ENCODE results near the gene RBBP4.
A peak's percentile ranks its signal among the peaks of the same experiment; 100 is the strongest.
"Not testable (repeated sequence)": the region's sequence is repeated elsewhere in the genome, so short reads cannot be mapped to it uniquely, and the experiment has no call there.

RBBP4 gene

DNA sequence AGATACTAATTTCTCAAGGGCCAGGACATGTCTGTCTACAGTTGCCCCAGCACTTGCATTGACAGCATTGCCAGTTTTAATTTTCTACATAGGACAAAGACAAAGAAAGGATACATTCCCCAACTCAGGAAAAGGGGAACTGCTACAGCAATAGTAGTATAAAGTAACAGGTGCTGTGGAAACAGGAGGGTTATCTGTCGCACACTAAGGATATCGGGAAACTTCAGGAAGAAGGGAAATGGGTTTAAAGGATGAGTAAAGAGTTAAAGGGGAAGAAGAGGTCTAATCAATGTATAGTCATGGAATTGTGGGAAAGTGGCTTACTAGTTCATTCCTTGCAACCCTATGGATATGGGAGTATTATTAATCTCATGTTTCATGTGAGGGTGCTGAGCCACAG is 35.4 kb downstream of the RBBP4 start:
- peaks cover 14 to 20% of the 10 kb centered on the region in 2 donors for H3K36me3 ChIP-seq (ENCODE audit: control insufficient read depth in 2 of 2, insufficient read depth in 2 of 2, low read length in 2 of 2)
- no peaks in the 10 kb centered on the region for H3K9me3 ChIP-seq (ENCODE audit: control insufficient read depth in 2 of 2, low read length in 2 of 2)
- H3K4me1 ChIP-seq (ENCODE audit: control insufficient read depth in 2 of 2, insufficient read depth in 2 of 2, low read length in 2 of 2): peaks cover 4 to 16% of the 10 kb centered on the region in 2 donors
- H3K4me3 ChIP-seq (ENCODE audit: low read length in 2 of 2): no peak overlapping the region
- no peak overlapping the region for H3K27ac ChIP-seq (ENCODE audit: low read depth in 2 of 2, low read length in 2 of 2)
- H3K9ac ChIP-seq (ENCODE audit: low read depth in 1 of 2, low read length in 2 of 2): no peak overlapping the region
- no peaks in the 10 kb centered on the region for H3K27me3 ChIP-seq (ENCODE audit: control insufficient read depth in 2 of 2, insufficient read depth in 2 of 2, low read length in 2 of 2)

DNA sequence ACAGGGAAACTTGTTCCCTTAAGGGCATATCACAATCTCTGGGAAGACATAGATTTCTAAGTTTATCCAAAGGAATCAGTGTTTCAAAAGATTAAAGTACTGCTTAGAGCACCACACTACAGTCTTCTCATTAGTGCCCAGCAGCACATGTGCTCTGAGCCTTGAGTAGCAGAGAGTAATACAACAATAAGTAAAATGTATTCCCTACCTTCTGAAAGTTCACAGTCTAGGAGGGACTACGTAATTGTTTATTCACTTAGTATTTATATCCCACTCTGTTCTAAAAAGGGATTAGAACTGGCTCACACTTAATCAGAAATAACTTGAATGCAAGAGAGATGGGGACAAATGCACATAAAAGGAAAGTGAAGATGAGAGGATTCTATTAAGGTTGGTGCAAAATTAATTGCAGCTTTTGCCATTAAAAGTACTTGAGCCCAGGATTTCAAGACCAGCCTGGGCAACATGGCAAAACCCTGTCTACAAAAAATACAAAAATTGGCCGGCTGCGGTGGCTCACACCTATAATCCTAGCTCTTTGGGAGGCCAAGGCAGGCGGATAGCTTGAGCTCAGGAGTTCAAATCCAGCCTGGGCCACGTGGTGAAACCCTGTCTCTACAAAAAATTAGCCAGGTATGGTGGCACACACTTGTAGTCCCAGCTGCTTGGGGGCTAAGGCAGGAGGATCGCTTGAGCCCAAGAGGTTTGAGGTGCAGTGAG is 42.6 kb downstream of the RBBP4 start:
- no peak overlapping the region for H3K27ac ChIP-seq (ENCODE audit: low read depth in 2 of 2, low read length in 2 of 2)
- no peak overlapping the region for H3K9ac ChIP-seq (ENCODE audit: low read depth in 1 of 2, low read length in 2 of 2)
- H3K4me1 ChIP-seq (ENCODE audit: control insufficient read depth in 2 of 2, insufficient read depth in 2 of 2, low read length in 2 of 2): no peaks in the 10 kb centered on the region
- no peak overlapping the region for H3K4me3 ChIP-seq (ENCODE audit: low read length in 2 of 2)
- peaks cover 0 to 3% of the 10 kb centered on the region in 2 donors for H3K36me3 ChIP-seq (ENCODE audit: control insufficient read depth in 2 of 2, insufficient read depth in 2 of 2, low read length in 2 of 2)
- H3K9me3 ChIP-seq (ENCODE audit: control insufficient read depth in 2 of 2, low read length in 2 of 2): no peaks in the 10 kb centered on the region
- no peaks in the 10 kb centered on the region for H3K27me3 ChIP-seq (ENCODE audit: control insufficient read depth in 2 of 2, insufficient read depth in 2 of 2, low read length in 2 of 2)

DNA sequence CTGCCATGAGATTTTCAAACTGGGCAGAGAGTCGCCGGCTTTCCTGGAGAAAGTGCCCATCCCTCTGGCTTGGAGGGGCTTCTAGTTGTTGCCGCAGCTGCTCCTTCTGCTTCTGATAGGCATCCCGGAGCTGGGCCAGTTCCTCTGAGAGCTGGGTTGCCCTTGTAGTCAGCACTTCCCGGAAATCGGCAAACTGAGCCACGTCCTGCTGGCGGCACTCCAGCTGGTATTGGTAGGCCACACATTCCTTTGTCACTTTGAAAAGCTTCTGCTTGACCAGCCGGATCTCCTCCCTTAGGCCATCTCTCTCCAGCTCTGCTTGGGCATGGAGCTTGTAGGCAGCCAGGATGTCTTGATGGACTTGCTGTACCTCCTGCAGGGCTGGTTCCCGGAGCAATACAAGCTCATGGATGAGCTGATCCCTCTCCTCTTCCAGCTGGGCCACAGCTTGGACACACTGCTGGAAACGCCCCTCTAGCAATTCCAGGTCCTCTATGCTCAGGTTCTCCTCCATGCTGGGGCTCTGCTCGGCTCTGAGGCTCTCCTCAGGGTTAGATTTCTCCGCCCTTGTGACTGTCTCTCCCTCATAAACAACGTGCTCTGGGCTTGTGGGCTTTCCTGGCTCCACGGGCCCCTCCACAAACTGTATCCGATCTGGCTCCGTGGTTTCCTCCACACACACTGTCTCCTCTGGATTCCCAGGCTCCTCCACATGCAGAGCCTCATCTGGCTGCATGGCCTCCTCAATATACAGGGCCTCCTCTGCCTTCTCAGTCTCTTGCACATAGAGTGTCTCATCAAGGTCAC is 44.3 kb downstream of the RBBP4 start:
- Histone ChIP-seq H3K27ac (ENCODE audit: low read depth in 2 of 2, low read length in 2 of 2) (no peak overlapping the region), H3K4me1 (ENCODE audit: control insufficient read depth in 2 of 2, insufficient read depth in 2 of 2, low read length in 2 of 2) (no peaks in the 10 kb centered on the region), H3K36me3 (ENCODE audit: control insufficient read depth in 2 of 2, insufficient read depth in 2 of 2, low read length in 2 of 2) (peaks cover 0 to 3% of the 10 kb centered on the region in 2 donors), H3K27me3 (ENCODE audit: control insufficient read depth in 2 of 2, insufficient read depth in 2 of 2, low read length in 2 of 2) (no peaks in the 10 kb centered on the region), H3K4me3 (ENCODE audit: low read length in 2 of 2) (no peak overlapping the region), H3K9ac (ENCODE audit: low read depth in 1 of 2, low read length in 2 of 2) (no peak overlapping the region), H3K9me3 (ENCODE audit: control insufficient read depth in 2 of 2, low read length in 2 of 2) (no peaks in the 10 kb centered on the region)

DNA sequence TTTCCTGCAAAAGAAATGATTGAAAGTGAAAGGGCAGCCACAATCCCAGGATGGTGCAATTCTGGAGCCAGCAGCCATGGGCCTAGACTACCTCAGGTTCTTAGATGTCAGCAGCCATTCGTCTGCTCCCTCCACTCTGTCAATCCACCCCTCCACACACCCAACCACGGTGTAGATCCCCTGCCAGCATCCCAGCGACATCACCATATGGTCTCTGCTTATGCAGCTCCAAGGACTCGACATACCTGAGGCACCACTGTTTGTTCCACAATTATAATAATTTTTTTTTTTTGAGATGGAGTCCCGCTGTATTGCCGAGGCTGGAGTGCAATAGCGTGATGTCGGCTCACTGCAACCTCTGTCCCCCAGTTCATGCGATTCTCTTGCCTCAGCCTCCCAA is 45.0 kb downstream of the RBBP4 start:
- Histone ChIP-seq H3K4me1 (ENCODE audit: control insufficient read depth in 2 of 2, insufficient read depth in 2 of 2, low read length in 2 of 2) (peaks cover under 1 to 2% of the 10 kb centered on the region in 2 donors), H3K9me3 (ENCODE audit: control insufficient read depth in 2 of 2, low read length in 2 of 2) (no peaks in the 10 kb centered on the region), H3K9ac (ENCODE audit: low read depth in 1 of 2, low read length in 2 of 2) (no peak overlapping the region), H3K36me3 (ENCODE audit: control insufficient read depth in 2 of 2, insufficient read depth in 2 of 2, low read length in 2 of 2) (peaks cover 0 to 3% of the 10 kb centered on the region in 2 donors), H3K27me3 (ENCODE audit: control insufficient read depth in 2 of 2, insufficient read depth in 2 of 2, low read length in 2 of 2) (no peaks in the 10 kb centered on the region), H3K4me3 (ENCODE audit: low read length in 2 of 2) (no peak overlapping the region), H3K27ac (ENCODE audit: low read depth in 2 of 2, low read length in 2 of 2) (no peak overlapping the region)

DNA sequence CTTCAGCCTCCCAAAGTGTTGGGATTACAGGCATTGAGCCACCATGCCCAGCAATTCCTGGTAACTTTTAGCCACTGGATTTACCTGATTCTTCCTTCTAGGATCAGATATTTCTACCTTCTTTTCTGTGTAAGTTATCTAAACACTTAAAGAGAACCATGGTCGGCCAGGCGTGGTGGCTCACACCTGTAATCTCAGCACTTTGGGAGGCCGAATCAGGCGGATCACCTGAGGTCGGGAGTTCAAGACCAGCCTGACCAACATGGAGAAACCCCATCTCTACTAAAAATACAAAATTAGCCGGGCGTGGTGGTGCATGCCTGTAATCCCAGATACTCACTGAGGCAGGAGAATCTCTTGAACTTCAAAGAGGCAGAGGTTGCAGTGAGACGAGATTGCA is 46.0 kb downstream of the RBBP4 start:
- not testable (repeated sequence) for H3K27ac ChIP-seq (ENCODE audit: low read depth in 2 of 2, low read length in 2 of 2); H3K4me3 ChIP-seq (ENCODE audit: low read length in 2 of 2)
- H3K4me1 ChIP-seq (ENCODE audit: control insufficient read depth in 2 of 2, insufficient read depth in 2 of 2, low read length in 2 of 2): peaks cover 10 to 11% of the 10 kb centered on the region in 2 donors

DNA sequence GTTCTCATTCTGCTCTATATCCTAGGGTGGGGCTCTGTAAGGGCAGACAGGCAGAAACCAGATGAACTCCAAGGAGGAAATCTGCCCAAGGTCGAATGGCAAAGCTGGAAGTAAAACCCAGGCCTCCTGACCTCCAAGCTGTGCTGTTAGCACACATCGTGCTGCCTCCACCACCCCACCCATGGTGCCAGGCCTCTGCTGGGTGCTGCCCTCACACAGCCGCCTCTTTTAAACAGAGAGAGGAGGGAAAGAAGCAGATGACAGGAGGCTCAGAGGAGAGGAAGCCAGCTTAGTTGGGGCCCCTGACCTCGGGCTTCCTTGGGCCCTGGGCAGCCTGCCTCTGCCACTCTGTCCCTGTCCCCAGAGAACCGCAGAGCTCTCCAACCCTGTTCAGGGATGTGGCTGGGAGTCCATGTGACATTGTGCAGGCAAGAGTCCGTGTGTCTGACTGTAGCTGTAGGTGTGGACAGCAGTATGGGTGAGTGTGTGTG is 50.5 kb downstream of the RBBP4 start:
- Histone ChIP-seq H3K27ac (ENCODE audit: low read depth in 2 of 2, low read length in 2 of 2) (peak overlapping the region; percentile 77 to 80), H3K9ac (ENCODE audit: low read depth in 1 of 2, low read length in 2 of 2) (peak overlapping the region; percentile 47 to 83), H3K4me1 (ENCODE audit: control insufficient read depth in 2 of 2, insufficient read depth in 2 of 2, low read length in 2 of 2) (peaks cover 21% of the 10 kb centered on the region in 2 donors), H3K27me3 (ENCODE audit: control insufficient read depth in 2 of 2, insufficient read depth in 2 of 2, low read length in 2 of 2) (no peaks in the 10 kb centered on the region), H3K4me3 (ENCODE audit: low read length in 2 of 2) (peak overlapping the region; percentile 72 to 75), H3K36me3 (ENCODE audit: control insufficient read depth in 2 of 2, insufficient read depth in 2 of 2, low read length in 2 of 2) (no peaks in the 10 kb centered on the region), H3K9me3 (ENCODE audit: control insufficient read depth in 2 of 2, low read length in 2 of 2) (no peaks in the 10 kb centered on the region)

More for the DNA sequence above, 46.0 kb downstream of the RBBP4 start:
- H3K36me3 ChIP-seq (ENCODE audit: control insufficient read depth in 2 of 2, insufficient read depth in 2 of 2, low read length in 2 of 2); H3K27me3 ChIP-seq (ENCODE audit: control insufficient read depth in 2 of 2, insufficient read depth in 2 of 2, low read length in 2 of 2); H3K9me3 ChIP-seq (ENCODE audit: control insufficient read depth in 2 of 2, low read length in 2 of 2); H3K9ac ChIP-seq (ENCODE audit: low read depth in 1 of 2, low read length in 2 of 2): not testable (repeated sequence)

DNA sequence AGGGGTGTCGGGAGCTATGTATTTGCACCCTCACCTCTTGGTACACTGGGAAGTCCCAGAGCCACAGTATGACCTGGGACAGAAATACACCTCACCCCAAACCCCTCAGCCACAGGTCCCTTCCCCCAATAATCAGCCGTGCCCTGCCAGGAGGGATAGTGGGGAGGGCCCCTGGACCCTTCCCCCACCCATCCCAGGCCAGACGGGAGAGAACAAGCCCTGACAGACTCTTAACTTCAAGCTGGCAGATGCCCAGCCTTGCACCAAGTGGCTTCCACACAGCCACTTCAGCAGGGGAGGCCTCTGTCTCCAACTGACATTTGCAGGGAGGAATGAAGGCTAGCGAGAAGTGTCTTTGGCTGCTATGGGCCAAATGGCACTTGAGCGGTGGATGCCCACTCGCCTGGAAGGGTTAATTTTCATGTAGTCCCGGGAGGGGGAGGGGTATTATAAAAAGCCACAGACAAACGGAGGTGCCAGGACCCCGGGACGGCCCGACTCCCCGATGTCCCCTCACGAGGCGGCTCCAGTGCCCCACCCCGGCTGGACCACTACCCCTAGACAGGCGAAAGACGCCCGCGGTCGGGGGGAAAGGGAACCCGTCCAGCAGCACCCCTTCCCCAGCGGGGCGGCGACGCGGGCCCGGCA is 51.1 kb downstream of the RBBP4 start:
- Histone ChIP-seq H3K4me1 (ENCODE audit: control insufficient read depth in 2 of 2, insufficient read depth in 2 of 2, low read length in 2 of 2) (peaks cover 21% of the 10 kb centered on the region in 2 donors), H3K9me3 (ENCODE audit: control insufficient read depth in 2 of 2, low read length in 2 of 2) (no peaks in the 10 kb centered on the region), H3K36me3 (ENCODE audit: control insufficient read depth in 2 of 2, insufficient read depth in 2 of 2, low read length in 2 of 2) (no peaks in the 10 kb centered on the region), H3K4me3 (ENCODE audit: low read length in 2 of 2) (peak overlapping the region; percentile 72 to 75), H3K27ac (ENCODE audit: low read depth in 2 of 2, low read length in 2 of 2) (peak overlapping the region; percentile 77 to 80), H3K9ac (ENCODE audit: low read depth in 1 of 2, low read length in 2 of 2) (peak overlapping the region; percentile 56 to 83), H3K27me3 (ENCODE audit: control insufficient read depth in 2 of 2, insufficient read depth in 2 of 2, low read length in 2 of 2) (no peaks in the 10 kb centered on the region)

DNA sequence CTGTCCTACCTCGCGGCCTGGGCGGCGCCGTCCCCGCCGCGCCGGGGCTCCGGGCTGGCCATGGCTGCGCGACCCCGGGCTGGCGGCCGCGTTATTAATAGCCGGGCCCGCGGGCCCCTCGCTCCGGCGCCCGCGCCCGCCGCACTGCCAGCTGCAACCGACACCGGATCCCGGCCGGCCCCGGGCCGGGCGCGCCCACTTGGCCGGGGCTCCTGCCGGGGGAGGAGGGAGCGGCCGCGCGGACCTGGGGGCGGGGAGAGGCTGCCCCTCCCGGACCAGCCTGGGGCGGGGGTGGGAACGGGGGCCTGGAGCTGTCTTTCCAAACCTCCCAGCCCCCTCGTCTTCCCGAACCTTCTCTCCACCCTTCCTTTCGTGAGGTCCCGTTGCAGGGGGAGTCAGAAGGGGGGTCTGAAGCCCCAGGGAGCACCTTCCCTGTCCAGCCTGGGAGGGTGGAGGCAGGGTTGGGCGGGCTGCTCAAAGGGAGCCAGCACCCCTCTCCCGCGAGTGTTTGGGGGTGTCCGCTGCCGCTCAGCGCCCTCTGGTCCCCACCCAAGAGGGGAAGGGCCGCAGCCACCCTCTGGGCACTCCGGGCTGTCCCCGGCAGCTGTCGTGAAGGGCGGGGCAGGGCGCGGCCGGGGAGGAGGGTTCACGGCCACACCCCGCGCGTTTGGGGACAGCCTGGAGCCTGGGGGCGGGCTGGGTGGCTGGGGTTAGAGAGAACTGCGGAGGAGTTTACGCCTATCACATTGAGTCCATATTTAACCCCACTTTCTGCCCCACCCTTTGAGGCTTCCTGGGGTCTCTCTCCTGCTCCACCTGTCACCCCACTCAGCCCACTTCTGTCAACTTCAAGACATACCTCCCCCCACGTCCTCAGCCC is 51.8 kb downstream of the RBBP4 start, which contains the start of gene SYNC:
TSS of gene SYNC (minus strand) at position 172 of the 880 bp plus-strand sequence. CDS start at position 62, 110 bp downstream.
- Histone ChIP-seq H3K27me3 (ENCODE audit: control insufficient read depth in 2 of 2, insufficient read depth in 2 of 2, low read length in 2 of 2) (no peaks in the 10 kb centered on the region), H3K27ac (ENCODE audit: low read depth in 2 of 2, low read length in 2 of 2) (peak within 1 kb of the TSS; percentile 77 to 80), H3K4me3 (ENCODE audit: low read length in 2 of 2) (peak within 1 kb of the TSS; percentile 72 to 75), H3K36me3 (ENCODE audit: control insufficient read depth in 2 of 2, insufficient read depth in 2 of 2, low read length in 2 of 2) (no peaks in the 10 kb centered on the region), H3K9me3 (ENCODE audit: control insufficient read depth in 2 of 2, low read length in 2 of 2) (no peaks in the 10 kb centered on the region), H3K9ac (ENCODE audit: low read depth in 1 of 2, low read length in 2 of 2) (peak within 1 kb of the TSS; percentile 68 to 83), H3K4me1 (ENCODE audit: control insufficient read depth in 2 of 2, insufficient read depth in 2 of 2, low read length in 2 of 2) (peaks cover 21% of the 10 kb centered on the region in 2 donors)

DNA sequence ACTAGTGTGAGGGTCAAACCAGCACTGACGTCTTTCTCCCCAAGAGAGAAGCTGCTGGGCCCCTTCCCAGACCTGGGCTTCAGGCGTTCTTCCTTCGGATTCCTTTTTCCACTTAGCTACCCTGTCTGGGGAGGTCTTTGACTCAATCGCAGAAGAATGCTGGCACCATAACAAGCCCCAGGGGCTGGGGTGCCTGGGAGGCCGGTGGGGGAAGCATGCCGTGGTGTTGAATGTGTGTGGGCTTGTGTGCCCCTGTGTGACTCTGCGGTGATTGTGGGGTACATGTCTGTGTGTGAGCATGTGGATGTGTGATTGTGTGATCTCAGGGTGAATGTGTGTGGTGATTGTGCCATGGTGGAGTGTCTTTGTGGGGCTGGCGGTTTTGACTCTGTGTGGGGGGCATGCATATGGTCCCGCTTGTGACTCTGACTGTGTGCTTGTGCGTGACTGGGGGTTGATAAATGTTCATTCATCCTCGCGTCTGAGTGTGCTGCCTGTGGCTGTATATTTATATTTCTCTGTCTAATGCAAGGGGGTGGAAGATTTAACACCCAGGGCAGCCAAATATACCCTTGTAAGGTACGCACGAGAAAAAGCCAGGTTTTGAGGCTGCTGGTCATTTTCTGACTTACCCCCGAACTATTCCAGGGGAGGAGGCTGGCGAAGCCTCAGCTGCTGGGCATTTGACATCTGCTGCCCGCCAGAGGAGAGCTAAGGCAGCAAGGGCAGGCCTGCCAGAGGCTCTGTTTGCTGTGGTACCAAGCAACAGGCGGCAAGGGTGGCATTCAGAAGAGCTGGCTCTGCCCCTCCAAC is 52.7 kb downstream of the RBBP4 start:
- H3K4me1 ChIP-seq (ENCODE audit: control insufficient read depth in 2 of 2, insufficient read depth in 2 of 2, low read length in 2 of 2): peaks cover 21% of the 10 kb centered on the region in 2 donors
- H3K27me3 ChIP-seq (ENCODE audit: control insufficient read depth in 2 of 2, insufficient read depth in 2 of 2, low read length in 2 of 2): no peaks in the 10 kb centered on the region
- H3K9me3 ChIP-seq (ENCODE audit: control insufficient read depth in 2 of 2, low read length in 2 of 2): no peaks in the 10 kb centered on the region
- H3K4me3 ChIP-seq (ENCODE audit: low read length in 2 of 2): peak overlapping the region; percentile 72 to 75
- no peaks in the 10 kb centered on the region for H3K36me3 ChIP-seq (ENCODE audit: control insufficient read depth in 2 of 2, insufficient read depth in 2 of 2, low read length in 2 of 2)
- peak overlapping the region; percentile 77 to 80 for H3K27ac ChIP-seq (ENCODE audit: low read depth in 2 of 2, low read length in 2 of 2)
- peak overlapping the region; percentile 68 to 83 for H3K9ac ChIP-seq (ENCODE audit: low read depth in 1 of 2, low read length in 2 of 2)

Data from mucosa of rectum (tissue), 2 donors.